GM12878 (cell line): ENCODE data around the gene PITPNC1. TPM values are rescaled to one million over a fixed set of nuclear protein-coding genes. Genes with fewer than 3 reads are reported as not detected.

Source experiments
- ATF2 ChIP-seq: IDR thresholded peaks from 2 replicates; pipeline ENCODE4 v1.6.1; 2012; ENCODE audit warnings: low read length, inconsistent platforms
- ATF7 ChIP-seq: fragments of 450-650 bp; IDR thresholded peaks from 2 replicates; pipeline ENCODE4 v1.6.1; 2016; ENCODE audit warnings: low read depth, mild to moderate bottlenecking
- CREB1 ChIP-seq: IDR thresholded peaks from 2 replicates; pipeline ENCODE4 v1.6.1; 2012; ENCODE audit warnings: low read depth, mild to moderate bottlenecking, inconsistent platforms
- E2F8 ChIP-seq: fragments of 450-650 bp; IDR thresholded peaks from 2 replicates; pipeline ENCODE4 v1.6.1; 2018; ENCODE audit warnings: mild to moderate bottlenecking, low read depth, moderate library complexity; ENCODE audit not compliant: partially characterized antibody
- EED ChIP-seq: sonication (generic); IDR thresholded peaks from 2 replicates; pipeline ENCODE4 v1.6.1; 2016; ENCODE audit warnings: antibody characterized with exemption, low read depth
- HSF1 ChIP-seq: fragments of 150-350 bp; IDR thresholded peaks from 2 replicates; pipeline ENCODE4 v1.6.1; 2014; ENCODE audit warnings: mild to moderate bottlenecking, low read depth, low read length
- IKZF2 ChIP-seq, 2 experiments: fragments of 450-650 bp; IDR thresholded peaks; 2 replicates each; pipeline ENCODE4 v1.6.1; 2017; ENCODE audit warnings: mild to moderate bottlenecking in 2 of 2, moderate library complexity in 2 of 2
- LARP7 ChIP-seq: fragments of 450-650 bp; IDR thresholded peaks from 2 replicates; pipeline ENCODE4 v1.6.1; 2017; ENCODE audit warnings: mild to moderate bottlenecking
- MEF2A ChIP-seq: IDR thresholded peaks from 2 replicates; pipeline ENCODE4 v1.6.1; 2011; ENCODE audit warnings: low read depth, mild to moderate bottlenecking, low read length, moderate library complexity; ENCODE audit not compliant: insufficient read depth
- MTA2 ChIP-seq: fragments of 450-650 bp; IDR thresholded peaks from 2 replicates; pipeline ENCODE4 v1.6.1; 2016; ENCODE audit warnings: low read depth, mild to moderate bottlenecking, moderate library complexity
- NBN ChIP-seq: fragments of 450-650 bp; IDR thresholded peaks from 2 replicates; pipeline ENCODE4 v1.6.1; 2016
- NFYA ChIP-seq: IDR thresholded peaks from 2 replicates; pipeline ENCODE4 v1.6.1; 2011; ENCODE audit warnings: low read depth, mild to moderate bottlenecking, low read length, improper control_type of control experiment, borderline replicate concordance
- PML ChIP-seq: IDR thresholded peaks from 2 replicates; pipeline ENCODE4 v1.6.1; 2012; ENCODE audit warnings: low read length, inconsistent platforms
- POU2F2 ChIP-seq: IDR thresholded peaks from 3 replicates; pipeline ENCODE4 v1.6.1; 2011; ENCODE audit warnings: low read depth, mild to moderate bottlenecking, low read length, borderline replicate concordance
- RBBP5 ChIP-seq: fragments of 200-600 bp; sonication (generic); conservative IDR thresholded peaks from 2 replicates; pipeline ENCODE4 v1.6.1; 2016
- RUNX3 ChIP-seq: IDR thresholded peaks from 2 replicates; pipeline ENCODE4 v1.6.1; 2012; ENCODE audit warnings: low read length, inconsistent platforms
- SMC3 ChIP-seq: IDR thresholded peaks from 2 replicates; pipeline ENCODE4 v1.6.1; 2011; ENCODE audit warnings: low read length, improper control_type of control experiment, borderline replicate concordance
- STAT1 ChIP-seq: fragments of 450-650 bp; conservative IDR thresholded peaks from 2 replicates; pipeline ENCODE4 v1.6.1; 2014; ENCODE audit warnings: antibody characterized with exemption, mild to moderate bottlenecking
- TAF1 ChIP-seq: IDR thresholded peaks from 2 replicates; pipeline ENCODE4 v1.6.1; 2011; ENCODE audit warnings: mild to moderate bottlenecking, low read depth, low read length, borderline replicate concordance
- TCF3 ChIP-seq: IDR thresholded peaks from 2 replicates; pipeline ENCODE4 v1.6.1; 2012; ENCODE audit warnings: low read depth, mild to moderate bottlenecking, low read length, borderline replicate concordance; ENCODE audit not compliant: insufficient read depth
- ZNF207 ChIP-seq: fragments of 450-650 bp; IDR thresholded peaks from 2 replicates; pipeline ENCODE4 v1.6.1; 2014; ENCODE audit warnings: antibody characterized with exemption, mild to moderate bottlenecking, borderline replicate concordance
- ZNF274 ChIP-seq: IDR thresholded peaks from one replicate; pipeline ENCODE4 v1.8.0; 2011; ENCODE audit not compliant: insufficient read length, insufficient read depth
- ZNF384 ChIP-seq: IDR thresholded peaks from 2 replicates; pipeline ENCODE4 v1.6.1; 2012; ENCODE audit warnings: low read depth, mild to moderate bottlenecking, low read length, improper control_type of control experiment, borderline replicate concordance
- ZZZ3 ChIP-seq: IDR thresholded peaks from 2 replicates; pipeline ENCODE4 v1.6.1; 2011; ENCODE audit warnings: low read depth; ENCODE audit not compliant: control insufficient read depth, insufficient read length
- polyA plus RNA-seq, 11 experiments: library from polyadenylated mRNA; depleted of rRNA in 4 of 11; unstranded in 6 of 11; stranded (reverse) in 5 of 11; fragments of >200 nt; fragmentation: Nextera tagmentation in 4 of 11; fragmentation: Illumina TruSeq in 1 of 11; extraction: Ambion mirVana in 4 of 11; extraction: Trizol in 1 of 11; gene quantifications; 1 replicate in 1 of 11; 2 replicates in 10 of 11; pipeline versions ENCODE4 v1.2.1 to v1.2.3, GENCODE V29; 2011 to 2016; ENCODE audit warnings: inconsistent platforms in 2 of 11, missing spikeins in 2 of 11, low read depth in 1 of 11
- total RNA-seq, 4 experiments: library from RNA; depleted of rRNA in 3 of 4; stranded (reverse); fragments of >200 nt in 3 of 4; fragmentation: Illumina TruSeq in 1 of 4; extraction: Trizol in 1 of 4; gene quantifications; 2 replicates each; pipeline versions ENCODE4 v1.2.1 to v1.2.3, GENCODE V29; 2013 to 2021
- TF ChIP-seq, protein P1 (sequence below): IDR thresholded peaks from 2 replicates; pipeline ENCODE4 v1.6.1; 2011; ENCODE audit warnings: borderline replicate concordance, low read depth, mild to moderate bottlenecking, moderate library complexity, low read length; ENCODE audit not compliant: insufficient read depth, poor library complexity, severe bottlenecking

PITPNC1 gene
- total and polyA plus RNA-seq, 10 of the 15 experiments (the other 5 are each of a cell fraction or from before 2014, with no cell fraction given), result 12.2 to 62.4 (median 47.3) TPM

- TF ChIP-seq TAF1 (peak; percentile 92), RUNX3 (peak; percentile 17; the same call in 1 of the 2 replicates), LARP7 (0 out of 2 replicates have a peak, but pooled peaks have one; percentile 31), PML (peak; percentile 99), ZZZ3 (no peak), SMC3 (peak; percentile 59), NBN (peak; percentile 66), ZNF207 (peak; percentile 97), HSF1 (no peak), EED (peak; percentile 33; the same call in 1 of the 2 replicates), MEF2A (peak; percentile 67), MTA2 (no peak), ATF2 (no peak), POU2F2 (peak; percentile 48; the same call in 1 of the 3 replicates), TCF3 (0 out of 2 replicates have a peak, but pooled peaks have one; percentile 66), ZNF384 (no peak), STAT1 (no peak), IKZF2 (IDR thresholded peaks at IDR 0.05) (no peak; a peak in 1 of 4 replicates), NFYA (no peak), E2F8 (peak; percentile 8), ATF7 (no peak; the same call in 1 of the 2 replicates), ZNF274 (no peak), CREB1 (peak; percentile 82), RBBP5 (no peak)
- TF ChIP-seq, protein P1, sequence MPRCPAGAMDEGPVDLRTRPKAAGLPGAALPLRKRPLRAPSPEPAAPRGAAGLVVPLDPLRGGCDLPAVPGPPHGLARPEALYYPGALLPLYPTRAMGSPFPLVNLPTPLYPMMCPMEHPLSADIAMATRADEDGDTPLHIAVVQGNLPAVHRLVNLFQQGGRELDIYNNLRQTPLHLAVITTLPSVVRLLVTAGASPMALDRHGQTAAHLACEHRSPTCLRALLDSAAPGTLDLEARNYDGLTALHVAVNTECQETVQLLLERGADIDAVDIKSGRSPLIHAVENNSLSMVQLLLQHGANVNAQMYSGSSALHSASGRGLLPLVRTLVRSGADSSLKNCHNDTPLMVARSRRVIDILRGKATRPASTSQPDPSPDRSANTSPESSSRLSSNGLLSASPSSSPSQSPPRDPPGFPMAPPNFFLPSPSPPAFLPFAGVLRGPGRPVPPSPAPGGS, result no peak
Measured at GRCh38 chr17:67717624-67718324, 340.7 kb downstream of the PITPNC1 start, which contains the start of gene NOL11 (continued).
